Activated CD4-positive, alpha-beta T cell treated with anti-CD3 and anti-CD28 coated beads for 1 hour (primary cell): ENCODE results near the gene FAM107B.
"Not testable (repeated sequence)": the region's sequence is repeated elsewhere in the genome, so short reads cannot be mapped to it uniquely, and the experiment has no call there.

ENCODE experiments used
- DNase-seq: peaks from one replicate; pipeline ENCODE4 v3.0.0-alpha.2; 2020

The FAM107B gene

GRCh38 chr10:14688189-14688588 lies 86.5 kb downstream of the FAM107B start:
- DNase-seq: not testable (repeated sequence)

- no peak for DNase-seq
Observed at GRCh38 chr10:14687340-14687739, 87.4 kb downstream of the FAM107B start.

GRCh38 chr10:14686356-14686755 lies 88.3 kb downstream of the FAM107B start:
- no peak for DNase-seq

- no peak for DNase-seq
Observed at GRCh38 chr10:14684354-14684753, 90.3 kb downstream of the FAM107B start.

GRCh38 chr10:14683256-14683655 lies 91.4 kb downstream of the FAM107B start:
- DNase-seq: no peak

- DNase-seq: no peak
Observed at GRCh38 chr10:14681802-14682201, 92.9 kb downstream of the FAM107B start.

GRCh38 chr10:14681305-14681704 lies 93.4 kb downstream of the FAM107B start:
- no peak for DNase-seq

- no peak for DNase-seq
Observed at GRCh38 chr10:14678637-14679036, 96.1 kb downstream of the FAM107B start.

GRCh38 chr10:14676732-14677131 lies 98.0 kb downstream of the FAM107B start:
- no peak for DNase-seq

GRCh38 chr10:14674376-14675050 lies 100.2 kb downstream of the FAM107B start:
- no peak for DNase-seq

- no peak for DNase-seq
Observed at GRCh38 chr10:14673189-14673861, 101.4 kb downstream of the FAM107B start.

- DNase-seq: no peak
Observed at GRCh38 chr10:14671386-14671831, 103.3 kb downstream of the FAM107B start.

- no peak for DNase-seq
Observed at GRCh38 chr10:14670551-14671240, 104.0 kb downstream of the FAM107B start.

GRCh38 chr10:14669576-14669975 lies 105.1 kb downstream of the FAM107B start:
- DNase-seq: no peak

GRCh38 chr10:14667781-14668180 lies 106.9 kb downstream of the FAM107B start:
- DNase-seq: no peak

- DNase-seq: no peak
Observed at GRCh38 chr10:14667280-14667679, 107.4 kb downstream of the FAM107B start.

GRCh38 chr10:14665865-14666857 lies 108.5 kb downstream of the FAM107B start:
- DNase-seq: no peak

- DNase-seq: no peak
Observed at GRCh38 chr10:14665304-14665703, 109.4 kb downstream of the FAM107B start.

- DNase-seq: no peak
Observed at GRCh38 chr10:14664345-14664744, 110.4 kb downstream of the FAM107B start.

- DNase-seq: no peak
Observed at GRCh38 chr10:14661818-14662217, 112.9 kb downstream of the FAM107B start.

GRCh38 chr10:14660831-14661230 lies 113.9 kb downstream of the FAM107B start:
- DNase-seq: no peak

GRCh38 chr10:14659626-14660196 lies 115.0 kb downstream of the FAM107B start:
- DNase-seq: no peak
